ENCODE data around the gene DRGX. TPM values are rescaled to one million over a fixed set of nuclear protein-coding genes. Genes with fewer than 3 reads are reported as not detected.

Gene DRGX
- total RNA-seq, 2 experiments from 2014 or later = not detected

DNA sequence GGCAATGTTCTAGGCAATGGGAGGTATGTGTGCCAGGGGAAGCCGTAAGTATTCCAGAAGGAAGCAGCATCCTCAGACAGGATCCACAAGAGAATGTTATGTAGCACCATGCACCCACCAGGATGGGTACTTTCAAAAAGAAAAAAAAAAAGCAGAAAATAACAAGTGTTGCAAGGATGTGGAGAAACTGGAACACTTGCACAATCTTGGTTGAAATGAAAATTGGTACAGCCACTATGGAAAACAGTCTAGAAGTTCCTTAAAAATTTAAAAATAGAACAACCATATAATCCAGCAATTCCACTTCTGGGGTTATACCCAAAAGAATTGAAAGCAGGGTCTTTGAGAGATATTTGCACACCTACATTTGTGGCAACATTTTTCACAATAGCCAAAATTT lies 76.7 kb downstream of the DRGX start:
- Mint-ChIP-seq H3K36me3 (no peaks in the 10 kb centered on the region), H3K27ac (no peak overlapping the region), H3K9me3 (ENCODE audit: low read depth) (no peaks in the 10 kb centered on the region), H3K27me3 (peaks cover 8% of the 10 kb centered on the region), H3K4me1 (peaks cover 7% of the 10 kb centered on the region), H3K4me3 (no peak overlapping the region)
- no peak for DNase-seq
- ATAC-seq = no peak
- CTCF ChIA-PET = no interaction called here

DNA sequence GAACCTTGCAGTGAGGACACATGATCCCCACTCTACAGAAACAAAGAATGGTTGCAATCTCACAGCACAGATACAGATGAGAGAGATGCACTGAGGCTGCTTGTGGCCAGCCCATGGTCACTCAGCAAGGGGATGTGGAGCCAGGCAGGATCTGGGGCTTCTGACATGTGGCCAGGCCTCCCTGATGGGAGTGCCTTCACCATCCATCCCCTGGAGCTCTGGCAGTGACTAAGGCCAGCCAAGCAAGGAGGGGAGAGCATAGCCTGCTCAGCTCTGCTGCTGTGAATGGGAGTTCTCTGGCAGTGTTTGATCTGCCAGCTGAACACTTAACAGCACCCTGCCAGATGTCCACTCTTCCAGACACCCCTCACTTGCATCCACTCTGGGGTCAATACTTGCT lies 77.1 kb downstream of the DRGX start:
- peaks cover 7% of the 10 kb centered on the region for H3K4me1 Mint-ChIP-seq
- ATAC-seq (no peak), DNase-seq (no peak)
- no peaks in the 10 kb centered on the region for H3K36me3 Mint-ChIP-seq
- no peak overlapping the region for H3K4me3 Mint-ChIP-seq
- no peaks in the 10 kb centered on the region for H3K9me3 Mint-ChIP-seq (ENCODE audit: low read depth)
- no peak overlapping the region for H3K27ac Mint-ChIP-seq
- CTCF ChIA-PET = no interaction called here
- H3K27me3 Mint-ChIP-seq = peaks cover 10% of the 10 kb centered on the region

DNA sequence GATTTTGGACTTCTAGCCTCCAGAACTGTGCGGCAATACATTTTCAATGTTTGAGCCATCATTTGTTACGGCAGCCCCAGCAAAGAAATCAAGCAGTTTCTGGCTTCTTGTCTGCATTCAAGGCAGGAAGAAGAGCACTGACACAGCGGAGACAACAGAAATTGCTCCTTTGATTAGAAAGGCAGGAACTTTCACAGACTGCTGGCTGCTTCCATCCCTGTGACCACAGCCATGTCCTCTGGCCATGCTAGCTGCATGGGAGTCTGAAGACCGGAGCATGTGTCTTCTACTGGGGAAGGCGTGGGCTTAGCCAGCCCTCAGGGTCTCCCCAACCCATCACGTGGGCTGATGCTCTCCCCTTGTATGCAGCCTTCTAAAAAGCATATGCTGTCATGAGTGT lies 77.9 kb downstream of the DRGX start:
- no peak overlapping the region for H3K4me3 Mint-ChIP-seq
- CTCF ChIA-PET = no interaction called here
- no peak overlapping the region for H3K27ac Mint-ChIP-seq
- H3K4me1 Mint-ChIP-seq = peaks cover 7% of the 10 kb centered on the region
- no peak for ATAC-seq
- H3K36me3 Mint-ChIP-seq = no peaks in the 10 kb centered on the region
- no peaks in the 10 kb centered on the region for H3K9me3 Mint-ChIP-seq (ENCODE audit: low read depth)
- DNase-seq = no peak
- H3K27me3 Mint-ChIP-seq = peaks cover 17% of the 10 kb centered on the region

DNA sequence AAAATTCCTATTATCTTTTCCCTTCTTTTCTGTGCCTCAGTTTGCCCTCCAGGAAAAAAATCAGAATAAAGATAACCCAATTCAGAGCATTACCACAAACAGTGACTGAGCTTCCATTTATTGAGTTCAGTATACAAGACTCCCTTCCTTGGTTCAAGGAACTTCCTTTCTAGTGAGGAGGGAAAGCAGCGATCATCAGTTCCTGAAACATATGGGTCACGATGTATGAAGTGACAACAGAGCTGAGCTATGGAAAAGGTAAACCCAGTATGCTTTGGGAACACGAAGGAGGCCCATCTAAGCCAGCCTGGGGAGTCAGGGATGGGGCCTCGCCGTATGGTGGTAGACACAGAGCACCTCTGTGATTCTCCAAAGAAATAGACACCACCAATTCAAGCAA lies 81.1 kb downstream of the DRGX start:
- CTCF ChIA-PET = interaction anchor here (1.4 kb wide), 1 partner anchor 32 kb away, joined by 4 read pairs; no protein-coding TSS in a partner anchor
- H3K27me3 Mint-ChIP-seq = peaks cover 23% of the 10 kb centered on the region
- H3K9me3 Mint-ChIP-seq (ENCODE audit: low read depth) = peaks cover 2% of the 10 kb centered on the region
- ATAC-seq (no peak), DNase-seq (no peak)
- no peak overlapping the region for H3K27ac Mint-ChIP-seq
- H3K36me3 Mint-ChIP-seq = peaks cover 1% of the 10 kb centered on the region
- H3K4me1 Mint-ChIP-seq = peaks cover 22% of the 10 kb centered on the region
- no peak overlapping the region for H3K4me3 Mint-ChIP-seq

Other genes starting within 250 kb of the DRGX start
- gene TMEM273, start 207.7 kb downstream of the DRGX start, total RNA-seq = 10 to 100 TPM; 44.9 to 72.0 TPM
- gene C10orf71, start 96.9 kb downstream of the DRGX start, total RNA-seq = not detected
- 10 to 100 TPM; 19.2 to 28.1 TPM for gene ERCC6, start 143.0 kb upstream of the DRGX start, total RNA-seq
- not detected for gene SLC18A3, start 214.2 kb upstream of the DRGX start, total RNA-seq
- not detected for gene CHAT, start 217.9 kb upstream of the DRGX start, total RNA-seq

Data from activated CD8-positive, alpha-beta memory T cell treated with anti-CD3 and anti-CD28 coated beads, Interleukin-2, amount 10 ng/mL, durations not matched to agents 7 days and 5 days (primary cell).